Body of pancreas (tissue), 4 donors: ENCODE results near the gene ZNF180.

Experiments used
- CTCF ChIP-seq, 7 experiments: fragments of 450-650 bp in 4 of 7; fragments of 200-600 bp in 3 of 7; sonication (generic) in 3 of 7; IDR thresholded peaks; one replicate each; pipeline ENCODE4 v1.5.1; 2016 to 2019; ENCODE audit warnings: antibody characterized with exemption in 7 of 7
- POLR2A ChIP-seq, 3 donors: fragments of 450-650 bp; IDR thresholded peaks; one replicate each; pipeline ENCODE4 v1.6.1; 2016; ENCODE audit warnings: antibody characterized with exemption in 3 of 3, mild to moderate bottlenecking in 2 of 3

- TF ChIP-seq CTCF (IDR thresholded peaks at IDR 0.05) (no peak), POLR2A (IDR thresholded peaks at IDR 0.05) (no peak)
Measured at GRCh38 chr19:44539991-44540390, 39.7 kb upstream of the ZNF180 start.
